ENCODE data around the gene GALNT12. TPM values are rescaled to one million over a fixed set of nuclear protein-coding genes. Genes with fewer than 3 reads are reported as not detected.

The GALNT12 gene
- total and polyA plus RNA-seq, 4 donors, result 0.16 to 1.4 (median 0.25) TPM; not detected in 1

GRCh38 chr9:98768344-98768743 is 39.1 kb upstream of the GALNT12 start:
- 96% methylated on average over 9 of the region's 9 CpGs for WGBS

GRCh38 chr9:98770717-98771116 is 36.8 kb upstream of the GALNT12 start:
- no peaks in the 10 kb centered on the region for H3K9me3 ChIP-seq (ENCODE audit: control insufficient read depth in 4 of 4, low read length in 3 of 4)
- DNase-seq (ENCODE audit: low spot score), result no peak
- H3K4me3 ChIP-seq (ENCODE audit: low read depth in 1 of 3, low read length in 3 of 3), result no peak overlapping the region
- no peaks in the 10 kb centered on the region for H3K27me3 ChIP-seq (ENCODE audit: control insufficient read depth in 4 of 4, insufficient read depth in 4 of 4, low read length in 3 of 4)
- no peaks in the 10 kb centered on the region for H3K4me1 ChIP-seq (ENCODE audit: control insufficient read depth in 4 of 4, insufficient read depth in 4 of 4, low read length in 3 of 4)
- peaks cover 0 to 25% (median 1%) of the 10 kb centered on the region in 4 donors for H3K36me3 ChIP-seq (ENCODE audit: control insufficient read depth in 4 of 4, insufficient read depth in 3 of 4, low read depth in 1 of 4, low read length in 3 of 4)
- H3K27ac ChIP-seq (ENCODE audit: low read depth in 1 of 2, low read length in 2 of 2), result no peak overlapping the region
- no peak for TF ChIP-seq FOXA1 (IDR thresholded peaks at IDR 0.05)
- TF ChIP-seq MAX (IDR thresholded peaks at IDR 0.05), result no peak
- TF ChIP-seq HNF4A (conservative IDR thresholded peaks at IDR 0.05), result no peak
- TF ChIP-seq YY1 (IDR thresholded peaks at IDR 0.05), result no peak
- TF ChIP-seq HNF4G (IDR thresholded peaks at IDR 0.05), result no peak
- TF ChIP-seq REST (IDR thresholded peaks at IDR 0.05), result no peak
- no peak for TF ChIP-seq CTCF (IDR thresholded peaks at IDR 0.05; ENCODE audit: low read depth, low read length, missing input control)
- H3K9ac ChIP-seq (ENCODE audit: low read depth in 1 of 2, low read length in 2 of 2), result no peak overlapping the region
- WGBS, result 95% methylated on average over 10 of the region's 10 CpGs

More at GRCh38 chr9:98768344-98768743, 39.1 kb upstream of the GALNT12 start:
- no peak overlapping the region for H3K9ac ChIP-seq (ENCODE audit: low read depth in 1 of 2, low read length in 2 of 2)
- H3K9me3 ChIP-seq (ENCODE audit: control insufficient read depth in 4 of 4, low read length in 3 of 4), result no peaks in the 10 kb centered on the region
- no peak overlapping the region for H3K27ac ChIP-seq (ENCODE audit: low read depth in 1 of 2, low read length in 2 of 2)
- no peaks in the 10 kb centered on the region for H3K4me1 ChIP-seq (ENCODE audit: control insufficient read depth in 4 of 4, insufficient read depth in 4 of 4, low read length in 3 of 4)
- H3K27me3 ChIP-seq (ENCODE audit: control insufficient read depth in 4 of 4, insufficient read depth in 4 of 4, low read length in 3 of 4), result no peaks in the 10 kb centered on the region
- no peak for DNase-seq (ENCODE audit: low spot score)
- TF ChIP-seq SP1 (IDR thresholded peaks at IDR 0.05), result no peak
- TF ChIP-seq HNF4A (conservative IDR thresholded peaks at IDR 0.05), result no peak
- no peak for TF ChIP-seq EGR1 (IDR thresholded peaks at IDR 0.05; ENCODE audit: low read depth in 2 of 2)
- TF ChIP-seq CTCF (IDR thresholded peaks at IDR 0.05; ENCODE audit: low read depth, low read length, missing input control), result no peak
- no peak for TF ChIP-seq JUND (IDR thresholded peaks at IDR 0.05)
- no peak for TF ChIP-seq GABPA (IDR thresholded peaks at IDR 0.05 in 1 of 2, conservative IDR thresholded peaks at IDR 0.05 in 1 of 2)
- no peak overlapping the region for H3K4me3 ChIP-seq (ENCODE audit: low read depth in 1 of 3, low read length in 3 of 3)
- H3K36me3 ChIP-seq (ENCODE audit: control insufficient read depth in 4 of 4, insufficient read depth in 3 of 4, low read depth in 1 of 4, low read length in 3 of 4), result peaks cover 0 to 21% (median 1%) of the 10 kb centered on the region in 4 donors
